ENCODE data around the gene PADI3. TPM values are rescaled to one million over a fixed set of nuclear protein-coding genes. Genes with fewer than 3 reads are reported as not detected.

PADI3 gene
- polyA plus RNA-seq, 3 donors = 0.01 TPM; not detected in 2

- no peak overlapping the region for H3K27ac Mint-ChIP-seq
- H3K4me1 ChIP-seq (ENCODE audit: control insufficient read depth in 1 of 2, insufficient read depth in 2 of 2, low read length in 2 of 2) = peaks cover 5 to 6% of the 10 kb centered on the region in 2 donors
- H3K36me3 ChIP-seq (replicated peaks in 1 of 2; ENCODE audit: control insufficient read depth in 1 of 2, insufficient read depth in 2 of 2, low read length in 2 of 2) = no peaks in the 10 kb centered on the region
- H3K4me3 ChIP-seq (replicated peaks in 1 of 3; ENCODE audit: low read depth in 2 of 3, low read length in 3 of 3) = no peak overlapping the region
- no peaks in the 10 kb centered on the region for H3K9me3 Mint-ChIP-seq
- H3K27me3 ChIP-seq (ENCODE audit: control insufficient read depth in 2 of 2, insufficient read depth in 2 of 2, low read length in 2 of 2) = no peaks in the 10 kb centered on the region
- WGBS (ENCODE audit: insufficient coverage) = 92% methylated on average over 5 of the region's 6 CpGs
- H3K4me1 Mint-ChIP-seq = peaks cover 10% of the 10 kb centered on the region
- intact Hi-C loops (cut with micrococcal nuclease) = no loop called here
- no peaks in the 10 kb centered on the region for H4K20me1 ChIP-seq (ENCODE audit: insufficient read depth, low read length)
- no peak overlapping the region for H3K4me2 ChIP-seq (replicated peaks; ENCODE audit: extremely low read depth, low read length, poor library complexity, severe bottlenecking)
- H3K9ac ChIP-seq (ENCODE audit: insufficient read depth, low read length, poor library complexity, severe bottlenecking) = no peak overlapping the region
- no peak overlapping the region for H2AFZ ChIP-seq (ENCODE audit: insufficient read depth, low read depth, low read length, poor library complexity, severe bottlenecking)
- H3K9me3 ChIP-seq (replicated peaks in 1 of 2; ENCODE audit: control insufficient read depth in 1 of 2, insufficient read depth in 1 of 2, low read length in 2 of 2) = no peaks in the 10 kb centered on the region
- no peaks in the 10 kb centered on the region for H3K36me3 Mint-ChIP-seq
- no peak overlapping the region for H3K27ac ChIP-seq (ENCODE audit: low read depth in 1 of 2, low read length in 2 of 2)
- H3K27me3 Mint-ChIP-seq (ENCODE audit: low read depth in 3 of 3) = peaks cover 0 to 2% (median 2%) of the 10 kb centered on the region in 3 donors
- H3K4me3 Mint-ChIP-seq = no peak overlapping the region
- H3K79me2 ChIP-seq (ENCODE audit: insufficient read depth, low read length) = no peaks in the 10 kb centered on the region
- no peak for DNase-seq
- TF ChIP-seq, protein P1, sequence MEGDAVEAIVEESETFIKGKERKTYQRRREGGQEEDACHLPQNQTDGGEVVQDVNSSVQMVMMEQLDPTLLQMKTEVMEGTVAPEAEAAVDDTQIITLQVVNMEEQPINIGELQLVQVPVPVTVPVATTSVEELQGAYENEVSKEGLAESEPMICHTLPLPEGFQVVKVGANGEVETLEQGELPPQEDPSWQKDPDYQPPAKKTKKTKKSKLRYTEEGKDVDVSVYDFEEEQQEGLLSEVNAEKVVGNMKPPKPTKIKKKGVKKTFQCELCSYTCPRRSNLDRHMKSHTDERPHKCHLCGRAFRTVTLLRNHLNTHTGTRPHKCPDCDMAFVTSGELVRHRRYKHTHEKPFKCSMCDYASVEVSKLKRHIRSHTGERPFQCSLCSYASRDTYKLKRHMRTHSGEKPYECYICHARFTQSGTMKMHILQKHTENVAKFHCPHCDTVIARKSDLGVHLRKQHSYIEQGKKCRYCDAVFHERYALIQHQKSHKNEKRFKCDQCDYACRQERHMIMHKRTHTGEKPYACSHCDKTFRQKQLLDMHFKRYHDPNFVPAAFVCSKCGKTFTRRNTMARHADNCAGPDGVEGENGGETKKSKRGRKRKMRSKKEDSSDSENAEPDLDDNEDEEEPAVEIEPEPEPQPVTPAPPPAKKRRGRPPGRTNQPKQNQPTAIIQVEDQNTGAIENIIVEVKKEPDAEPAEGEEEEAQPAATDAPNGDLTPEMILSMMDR (IDR thresholded peaks at IDR 0.05) = no peak
Observed at GRCh38 chr1:17229379-17229778, 19.5 kb upstream of the PADI3 start.

DNA sequence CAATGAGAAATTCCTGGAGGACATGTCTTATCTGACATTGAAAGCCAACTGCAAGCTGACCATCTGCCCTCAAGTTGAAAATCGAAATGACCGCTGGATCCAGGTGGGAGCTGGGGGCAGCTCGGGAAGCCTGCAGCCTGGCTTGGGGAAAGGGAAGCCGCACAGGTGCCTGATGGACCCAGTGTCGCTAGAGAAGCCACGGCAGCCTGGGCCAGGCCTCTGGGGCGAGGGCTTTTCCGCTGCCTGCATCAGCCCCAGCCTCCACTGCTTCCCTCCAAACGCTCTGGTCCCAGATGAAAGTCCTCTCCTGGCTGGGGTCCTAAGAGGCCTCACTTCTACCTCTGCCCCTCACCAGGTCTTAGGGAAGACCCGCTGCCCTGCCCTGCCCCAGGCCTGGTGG, 18.8 kb upstream of the PADI3 start:
- H3K27me3 Mint-ChIP-seq (ENCODE audit: low read depth in 3 of 3) = peaks cover 0 to under 1% (median 0%) of the 10 kb centered on the region in 3 donors
- no peak for DNase-seq
- H3K9ac ChIP-seq (ENCODE audit: insufficient read depth, low read length, poor library complexity, severe bottlenecking) = no peak overlapping the region
- peak overlapping the region in 1 of 7 donors; percentile 33 for H3K27ac Mint-ChIP-seq
- no peak overlapping the region for H2AFZ ChIP-seq (ENCODE audit: insufficient read depth, low read depth, low read length, poor library complexity, severe bottlenecking)
- no peak overlapping the region for H3K4me2 ChIP-seq (replicated peaks; ENCODE audit: extremely low read depth, low read length, poor library complexity, severe bottlenecking)
- TF ChIP-seq, protein P1 (IDR thresholded peaks at IDR 0.05) = no peak
- intact Hi-C loops (cut with micrococcal nuclease) = no loop called here
- WGBS (ENCODE audit: insufficient coverage) = 84% methylated on average over 6 of the region's 10 CpGs
- peaks cover 10% of the 10 kb centered on the region for H3K4me1 Mint-ChIP-seq
- H3K4me3 Mint-ChIP-seq = no peak overlapping the region
- H3K9me3 ChIP-seq (replicated peaks in 1 of 2; ENCODE audit: control insufficient read depth in 1 of 2, insufficient read depth in 1 of 2, low read length in 2 of 2) = no peaks in the 10 kb centered on the region
- H3K9me3 Mint-ChIP-seq = peaks cover 0 to under 1% (median 0%) of the 10 kb centered on the region in 7 donors
- H3K4me3 ChIP-seq (replicated peaks in 1 of 3; ENCODE audit: low read depth in 2 of 3, low read length in 3 of 3) = no peak overlapping the region
- H3K36me3 ChIP-seq (replicated peaks in 1 of 2; ENCODE audit: control insufficient read depth in 1 of 2, insufficient read depth in 2 of 2, low read length in 2 of 2) = no peaks in the 10 kb centered on the region
- no peaks in the 10 kb centered on the region for H3K79me2 ChIP-seq (ENCODE audit: insufficient read depth, low read length)
- H3K4me1 ChIP-seq (ENCODE audit: control insufficient read depth in 1 of 2, insufficient read depth in 2 of 2, low read length in 2 of 2) = peaks cover 5 to 6% of the 10 kb centered on the region in 2 donors
- H3K36me3 Mint-ChIP-seq = no peaks in the 10 kb centered on the region
- H4K20me1 ChIP-seq (ENCODE audit: insufficient read depth, low read length) = no peaks in the 10 kb centered on the region
- no peaks in the 10 kb centered on the region for H3K27me3 ChIP-seq (ENCODE audit: control insufficient read depth in 2 of 2, insufficient read depth in 2 of 2, low read length in 2 of 2)
- H3K27ac ChIP-seq (ENCODE audit: low read depth in 1 of 2, low read length in 2 of 2) = no peak overlapping the region

All from CD14-positive monocyte (primary cell).